NCI-H748 (cell line): ENCODE results near the gene AFF4.
"Not testable (repeated sequence)": the region's sequence is repeated elsewhere in the genome, so short reads cannot be mapped to it uniquely, and the experiment has no call there.

ENCODE experiments used
- DNase-seq: peaks from one replicate; lab custom pipeline; 2025; ENCODE audit not compliant: unreplicated experiment; lab: John Stamatoyannopoulos, UW

AFF4 gene

GRCh38 chr5:132860742-132861141 is 102.7 kb downstream of the AFF4 start:
- no peak for DNase-seq

GRCh38 chr5:132859889-132860437 is 103.5 kb downstream of the AFF4 start:
- no peak for DNase-seq

GRCh38 chr5:132856011-132856410 is 107.4 kb downstream of the AFF4 start:
- no peak for DNase-seq

- DNase-seq = not testable (repeated sequence)
These were observed 108.4 kb downstream of the AFF4 start for GRCh38 chr5:132854992-132855391.

GRCh38 chr5:132854301-132854700 is 109.1 kb downstream of the AFF4 start:
- DNase-seq = no peak

- no peak for DNase-seq
These were observed 109.6 kb downstream of the AFF4 start for GRCh38 chr5:132853790-132854189.

GRCh38 chr5:132853323-132853722 is 110.1 kb downstream of the AFF4 start:
- DNase-seq = no peak

GRCh38 chr5:132850066-132850465 is 113.4 kb downstream of the AFF4 start:
- no peak for DNase-seq

GRCh38 chr5:132849347-132849746 is 114.1 kb downstream of the AFF4 start:
- no peak for DNase-seq

GRCh38 chr5:132848270-132848669 is 115.2 kb downstream of the AFF4 start:
- no peak for DNase-seq

GRCh38 chr5:132841305-132841704 is 122.1 kb downstream of the AFF4 start:
- no peak for DNase-seq

GRCh38 chr5:132840896-132841295 is 122.5 kb downstream of the AFF4 start:
- DNase-seq = peak; percentile 48

GRCh38 chr5:132840313-132840712 is 123.1 kb downstream of the AFF4 start:
- DNase-seq = no peak

GRCh38 chr5:132839426-132840301 is 123.8 kb downstream of the AFF4 start:
- no peak for DNase-seq

- DNase-seq = no peak
These were observed 124.7 kb downstream of the AFF4 start for GRCh38 chr5:132838516-132839282.

- no peak for DNase-seq
These were observed 125.6 kb downstream of the AFF4 start for GRCh38 chr5:132837868-132838267.

- DNase-seq = no peak
These were observed 126.6 kb downstream of the AFF4 start for GRCh38 chr5:132836852-132837251.

- no peak for DNase-seq
These were observed 129.4 kb downstream of the AFF4 start for GRCh38 chr5:132834057-132834456.

GRCh38 chr5:132832612-132833011 is 130.8 kb downstream of the AFF4 start:
- no peak for DNase-seq

- DNase-seq = no peak
These were observed 132.2 kb downstream of the AFF4 start for GRCh38 chr5:132831095-132831860.

GRCh38 chr5:132830436-132831094 is 132.9 kb downstream of the AFF4 start, which contains the start of gene SHROOM1:
Gene SHROOM1, minus strand, starts transcription at chr5:132830647. Its CDS starts 4,507 bp downstream, at chr5:132826140.
- peak; percentile 81 for DNase-seq
